ENCODE data around the gene ERICH6B.

Gene ERICH6B

DNA sequence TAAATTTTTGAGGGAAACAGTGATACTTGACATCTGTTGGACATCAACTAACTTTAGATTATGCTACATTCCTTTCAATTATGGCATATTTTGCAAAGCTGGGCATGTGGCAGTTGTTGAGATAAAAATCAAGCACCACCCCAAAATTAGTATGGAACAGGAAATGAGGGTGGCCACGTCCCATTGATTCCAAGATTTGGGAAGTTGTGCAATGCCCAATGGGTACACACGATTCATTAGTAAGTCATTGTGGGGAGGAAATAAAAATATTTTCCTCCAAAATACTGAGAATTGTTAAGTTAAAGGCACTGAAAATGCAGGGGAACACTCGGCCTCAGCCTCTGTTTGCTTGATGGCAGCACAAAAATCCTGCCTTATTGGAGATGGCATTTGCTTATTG, 7.6 kb downstream of the ERICH6B start:
- no peak for DNase-seq (ENCODE audit: low read depth)
- no peak overlapping the region for H3K4me3 ChIP-seq (ENCODE audit: low read length)
- TF ChIP-seq, protein P1, sequence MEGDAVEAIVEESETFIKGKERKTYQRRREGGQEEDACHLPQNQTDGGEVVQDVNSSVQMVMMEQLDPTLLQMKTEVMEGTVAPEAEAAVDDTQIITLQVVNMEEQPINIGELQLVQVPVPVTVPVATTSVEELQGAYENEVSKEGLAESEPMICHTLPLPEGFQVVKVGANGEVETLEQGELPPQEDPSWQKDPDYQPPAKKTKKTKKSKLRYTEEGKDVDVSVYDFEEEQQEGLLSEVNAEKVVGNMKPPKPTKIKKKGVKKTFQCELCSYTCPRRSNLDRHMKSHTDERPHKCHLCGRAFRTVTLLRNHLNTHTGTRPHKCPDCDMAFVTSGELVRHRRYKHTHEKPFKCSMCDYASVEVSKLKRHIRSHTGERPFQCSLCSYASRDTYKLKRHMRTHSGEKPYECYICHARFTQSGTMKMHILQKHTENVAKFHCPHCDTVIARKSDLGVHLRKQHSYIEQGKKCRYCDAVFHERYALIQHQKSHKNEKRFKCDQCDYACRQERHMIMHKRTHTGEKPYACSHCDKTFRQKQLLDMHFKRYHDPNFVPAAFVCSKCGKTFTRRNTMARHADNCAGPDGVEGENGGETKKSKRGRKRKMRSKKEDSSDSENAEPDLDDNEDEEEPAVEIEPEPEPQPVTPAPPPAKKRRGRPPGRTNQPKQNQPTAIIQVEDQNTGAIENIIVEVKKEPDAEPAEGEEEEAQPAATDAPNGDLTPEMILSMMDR (conservative IDR thresholded peaks at IDR 0.05; ENCODE audit: low read depth, low read length): no peak

DNA sequence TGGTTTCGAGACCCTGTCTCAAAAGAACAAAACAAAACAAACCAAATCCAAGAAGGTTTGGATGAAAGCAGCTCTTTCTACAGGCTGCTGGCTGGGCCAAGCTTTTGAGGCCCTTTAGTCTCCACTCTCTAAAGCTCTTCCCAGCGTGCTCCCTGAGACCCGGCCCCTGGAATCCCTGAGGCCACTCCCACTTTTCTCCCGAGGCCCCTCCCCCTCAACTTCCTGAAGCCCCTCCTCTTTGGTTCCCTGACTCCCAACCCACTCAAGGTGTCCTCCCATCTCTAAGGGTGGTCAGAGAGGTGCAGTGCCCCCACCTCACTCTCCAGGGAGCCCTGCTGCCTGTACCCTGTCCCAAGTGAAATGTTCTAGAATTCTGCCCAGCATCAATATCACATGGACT, 10.6 kb downstream of the ERICH6B start:
- DNase-seq (ENCODE audit: low read depth): no peak
- H3K4me3 ChIP-seq (ENCODE audit: low read length): no peak overlapping the region
- TF ChIP-seq, protein P1 (conservative IDR thresholded peaks at IDR 0.05; ENCODE audit: low read depth, low read length): no peak

DNA sequence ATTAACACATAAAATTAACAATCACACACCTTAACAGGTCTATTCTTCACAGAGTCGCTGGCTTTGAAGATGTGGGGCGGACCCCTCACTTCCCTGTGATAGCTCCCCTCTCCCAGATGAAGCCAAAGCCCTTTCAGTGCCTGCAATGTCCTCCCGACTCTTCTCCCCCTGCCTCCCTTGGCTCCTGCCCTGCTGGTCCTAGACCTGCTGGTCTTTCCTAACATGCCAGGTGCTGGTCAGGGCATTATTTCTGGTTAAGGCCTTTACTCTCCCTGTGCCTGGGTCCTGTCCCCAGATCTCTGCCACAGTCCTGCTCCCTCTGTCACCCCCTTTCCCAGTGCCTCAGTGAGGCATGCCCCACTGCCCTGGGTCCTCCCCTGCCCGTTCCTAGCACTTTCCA, 12.2 kb downstream of the ERICH6B start:
- DNase-seq (ENCODE audit: low read depth): no peak
- TF ChIP-seq, protein P1 (conservative IDR thresholded peaks at IDR 0.05; ENCODE audit: low read depth, low read length): no peak

DNA sequence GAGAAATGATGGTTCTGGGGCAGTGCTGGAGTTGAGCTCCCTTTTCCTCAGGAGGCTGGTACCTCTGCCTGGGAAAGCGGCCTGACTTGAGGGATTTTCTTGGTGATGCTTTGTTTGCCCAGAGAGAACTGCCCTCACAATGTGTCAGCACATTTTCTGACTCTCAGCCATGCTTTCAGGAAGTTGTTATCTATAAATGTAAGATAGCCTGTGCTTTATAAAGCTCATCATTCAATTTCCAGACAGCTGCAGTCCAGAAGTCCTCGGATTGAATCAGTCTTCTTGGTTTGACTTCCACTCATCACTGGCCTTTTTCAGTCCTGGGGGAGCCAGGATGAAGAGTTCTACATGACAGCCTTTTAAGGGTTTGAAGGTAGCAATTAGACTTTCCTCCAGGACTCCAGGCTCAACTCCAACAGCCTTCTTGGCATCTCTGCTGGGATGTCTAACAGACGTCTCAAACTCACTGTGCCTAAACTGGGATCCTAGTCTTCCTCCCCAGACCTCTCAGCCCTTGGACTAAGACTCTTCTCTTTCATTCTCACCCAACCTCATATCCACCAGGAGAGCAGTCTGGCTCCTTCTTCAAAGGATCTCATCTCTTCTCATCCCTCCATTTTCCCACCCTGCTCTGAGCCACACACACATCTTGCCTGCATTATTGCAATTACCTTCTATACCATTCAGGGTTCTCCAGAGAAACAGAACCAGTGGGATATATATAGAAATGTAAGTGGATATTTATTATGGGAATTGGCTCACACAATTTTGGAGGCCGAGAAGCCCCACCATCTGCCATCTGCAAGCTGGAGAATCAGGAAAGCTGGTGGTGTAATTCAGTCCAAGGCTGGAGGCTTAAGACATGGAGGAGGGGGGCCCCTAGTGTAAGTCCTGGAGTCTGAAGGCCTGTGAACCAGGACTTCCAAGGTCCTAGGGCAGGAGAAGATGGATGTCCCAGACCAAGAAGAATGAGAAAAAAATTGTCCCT, 13.1 kb downstream of the ERICH6B start:
- no peak overlapping the region for H3K4me3 ChIP-seq (ENCODE audit: low read length)
- TF ChIP-seq, protein P1 (conservative IDR thresholded peaks at IDR 0.05; ENCODE audit: low read depth, low read length): no peak
- DNase-seq (ENCODE audit: low read depth): no peak

More for the DNA sequence above, 12.2 kb downstream of the ERICH6B start:
- H3K4me3 ChIP-seq (ENCODE audit: low read length): no peak overlapping the region

DNA sequence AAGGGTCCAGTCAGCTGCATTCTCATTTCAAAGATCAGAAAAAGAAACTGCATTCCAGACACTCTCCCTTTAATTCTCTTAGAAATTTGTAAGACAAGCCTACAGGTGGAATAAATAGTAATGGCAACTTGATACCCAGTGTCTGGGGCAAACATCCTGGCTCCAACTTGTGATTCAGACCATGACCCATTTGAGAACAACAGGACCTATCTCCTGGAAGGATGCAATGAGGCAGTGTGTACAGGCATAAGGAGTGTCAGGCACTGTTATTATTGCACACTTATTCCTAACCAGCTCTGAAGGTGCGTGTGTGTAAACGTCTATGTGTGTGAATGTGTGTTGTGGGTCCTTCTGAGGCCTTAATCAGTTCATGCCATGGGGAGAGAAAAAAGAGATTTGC, 13.9 kb downstream of the ERICH6B start:
- DNase-seq (ENCODE audit: low read depth): no peak
- no peak overlapping the region for H3K4me3 ChIP-seq (ENCODE audit: low read length)
- TF ChIP-seq, protein P1 (conservative IDR thresholded peaks at IDR 0.05; ENCODE audit: low read depth, low read length): no peak

DNA sequence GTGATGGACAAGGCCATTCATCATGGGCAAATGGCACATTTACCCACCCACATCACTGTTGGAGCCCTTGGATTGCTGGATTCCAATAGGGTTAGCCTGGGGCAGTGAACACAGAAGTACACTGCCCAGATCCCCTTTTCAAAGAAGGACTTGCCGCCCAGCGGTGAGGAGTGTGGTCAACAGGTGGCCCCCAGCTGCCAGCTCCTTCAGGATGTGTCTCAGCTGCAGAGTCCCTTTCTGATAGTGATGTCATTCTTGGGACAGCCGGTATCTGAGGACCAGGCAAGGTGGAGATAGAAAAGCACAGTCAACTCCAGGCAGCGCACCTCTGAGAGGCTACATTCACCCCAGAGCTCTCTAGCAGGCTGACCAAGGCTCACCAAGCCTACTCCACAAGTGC, 16.9 kb downstream of the ERICH6B start:
- no peak for DNase-seq (ENCODE audit: low read depth)
- no peak overlapping the region for H3K4me3 ChIP-seq (ENCODE audit: low read length)
- TF ChIP-seq, protein P1 (conservative IDR thresholded peaks at IDR 0.05; ENCODE audit: low read depth, low read length): no peak
